Neural progenitor cell (in vitro differentiated cells): Measurements from ENCODE around the gene ENAH.

Source experiments
- EZH2 ChIP-seq: fragments of 200-600 bp; sonication (generic); IDR thresholded peaks from 2 replicates; pipeline ENCODE4 v1.6.1; 2017; ENCODE audit warnings: antibody characterized with exemption, mild to moderate bottlenecking, moderate library complexity
- EZH2phosphoT487 ChIP-seq: fragments of 200-600 bp; sonication (generic); IDR thresholded peaks from 2 replicates; pipeline ENCODE4 v1.6.1; 2017; ENCODE audit warnings: antibody characterized with exemption
- TF ChIP-seq, protein P1 (sequence below): fragments of 200-600 bp; sonication (generic); IDR thresholded peaks from 2 replicates; pipeline ENCODE4 v1.5.1; 2017; ENCODE audit warnings: antibody characterized with exemption, mild to moderate bottlenecking

DNA sequence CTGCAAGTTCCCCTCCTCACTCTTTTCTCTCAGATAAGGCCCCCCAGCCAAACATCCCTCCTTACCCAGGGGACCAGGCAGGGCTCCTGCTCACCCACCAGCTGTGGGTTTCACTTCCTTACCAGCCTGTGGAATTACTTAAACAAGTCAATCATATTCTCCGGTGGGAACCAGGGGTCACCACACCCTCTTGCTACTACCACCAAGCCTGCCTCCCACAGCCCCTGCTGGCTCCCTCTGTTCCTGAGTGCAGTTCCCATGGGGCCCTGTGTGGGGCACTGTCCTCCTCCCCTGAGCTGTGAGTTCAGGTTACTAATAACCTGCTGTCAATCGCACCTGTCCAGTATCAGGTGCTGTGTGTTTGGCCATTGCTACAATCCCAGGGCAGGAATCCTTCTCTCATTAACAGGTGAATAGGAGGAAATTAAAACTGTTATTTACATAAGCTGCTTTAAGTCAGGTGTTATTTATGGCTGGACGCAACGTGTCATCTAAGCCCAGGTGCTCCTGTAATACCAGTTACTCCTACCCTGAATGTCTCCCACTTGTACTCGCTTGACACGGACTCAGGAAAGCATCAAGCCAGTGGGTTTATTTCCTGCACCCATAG, 172.0 kb downstream of the ENAH start:
- TF ChIP-seq, protein P1, sequence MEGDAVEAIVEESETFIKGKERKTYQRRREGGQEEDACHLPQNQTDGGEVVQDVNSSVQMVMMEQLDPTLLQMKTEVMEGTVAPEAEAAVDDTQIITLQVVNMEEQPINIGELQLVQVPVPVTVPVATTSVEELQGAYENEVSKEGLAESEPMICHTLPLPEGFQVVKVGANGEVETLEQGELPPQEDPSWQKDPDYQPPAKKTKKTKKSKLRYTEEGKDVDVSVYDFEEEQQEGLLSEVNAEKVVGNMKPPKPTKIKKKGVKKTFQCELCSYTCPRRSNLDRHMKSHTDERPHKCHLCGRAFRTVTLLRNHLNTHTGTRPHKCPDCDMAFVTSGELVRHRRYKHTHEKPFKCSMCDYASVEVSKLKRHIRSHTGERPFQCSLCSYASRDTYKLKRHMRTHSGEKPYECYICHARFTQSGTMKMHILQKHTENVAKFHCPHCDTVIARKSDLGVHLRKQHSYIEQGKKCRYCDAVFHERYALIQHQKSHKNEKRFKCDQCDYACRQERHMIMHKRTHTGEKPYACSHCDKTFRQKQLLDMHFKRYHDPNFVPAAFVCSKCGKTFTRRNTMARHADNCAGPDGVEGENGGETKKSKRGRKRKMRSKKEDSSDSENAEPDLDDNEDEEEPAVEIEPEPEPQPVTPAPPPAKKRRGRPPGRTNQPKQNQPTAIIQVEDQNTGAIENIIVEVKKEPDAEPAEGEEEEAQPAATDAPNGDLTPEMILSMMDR: peak; percentile 83
- no peak for TF ChIP-seq EZH2phosphoT487
- TF ChIP-seq EZH2: no peak
